ENCODE results near the gene TINAGL1. TPM values are rescaled to one million over a fixed set of nuclear protein-coding genes. Genes with fewer than 3 reads are reported as not detected.
A peak's percentile ranks its signal among the peaks of the same experiment; 100 is the strongest.

TINAGL1 gene
- total RNA-seq, 1 donor from 2014 or later: not detected

DNA sequence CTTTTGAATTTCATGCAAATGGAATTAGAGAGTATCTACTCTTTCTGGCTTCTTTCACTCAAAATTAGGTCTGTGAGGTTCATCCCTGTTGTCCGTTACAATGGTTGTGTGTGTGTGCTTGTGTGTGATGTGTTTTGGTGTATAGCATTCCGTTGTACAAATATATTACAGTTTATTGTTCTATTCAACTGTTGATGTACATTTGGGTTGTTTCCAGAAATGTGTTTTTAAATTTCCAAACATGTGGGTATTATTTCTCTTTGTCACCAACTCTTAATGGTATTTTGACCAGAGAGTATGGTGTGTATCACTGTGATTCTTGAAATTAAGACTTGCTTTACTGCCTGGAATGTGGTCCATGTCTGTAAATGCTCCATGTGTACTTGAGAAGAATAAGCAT, 24.3 kb downstream of the TINAGL1 start:
- H3K4me3 Mint-ChIP-seq: no peak overlapping the region
- no peak overlapping the region for H3K27ac Mint-ChIP-seq
- TF ChIP-seq, protein P1, sequence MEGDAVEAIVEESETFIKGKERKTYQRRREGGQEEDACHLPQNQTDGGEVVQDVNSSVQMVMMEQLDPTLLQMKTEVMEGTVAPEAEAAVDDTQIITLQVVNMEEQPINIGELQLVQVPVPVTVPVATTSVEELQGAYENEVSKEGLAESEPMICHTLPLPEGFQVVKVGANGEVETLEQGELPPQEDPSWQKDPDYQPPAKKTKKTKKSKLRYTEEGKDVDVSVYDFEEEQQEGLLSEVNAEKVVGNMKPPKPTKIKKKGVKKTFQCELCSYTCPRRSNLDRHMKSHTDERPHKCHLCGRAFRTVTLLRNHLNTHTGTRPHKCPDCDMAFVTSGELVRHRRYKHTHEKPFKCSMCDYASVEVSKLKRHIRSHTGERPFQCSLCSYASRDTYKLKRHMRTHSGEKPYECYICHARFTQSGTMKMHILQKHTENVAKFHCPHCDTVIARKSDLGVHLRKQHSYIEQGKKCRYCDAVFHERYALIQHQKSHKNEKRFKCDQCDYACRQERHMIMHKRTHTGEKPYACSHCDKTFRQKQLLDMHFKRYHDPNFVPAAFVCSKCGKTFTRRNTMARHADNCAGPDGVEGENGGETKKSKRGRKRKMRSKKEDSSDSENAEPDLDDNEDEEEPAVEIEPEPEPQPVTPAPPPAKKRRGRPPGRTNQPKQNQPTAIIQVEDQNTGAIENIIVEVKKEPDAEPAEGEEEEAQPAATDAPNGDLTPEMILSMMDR (IDR thresholded peaks at IDR 0.05): no peak
- intact Hi-C loops (cut with micrococcal nuclease): no loop called here
- ATAC-seq (ENCODE audit: low read depth) (no peak), DNase-seq (no peak)
- H3K9me3 Mint-ChIP-seq: no peaks in the 10 kb centered on the region
- no peaks in the 10 kb centered on the region for H3K27me3 Mint-ChIP-seq
- POLR2A ChIA-PET: no interaction called here
- CTCF ChIA-PET: no interaction called here
- no peaks in the 10 kb centered on the region for H3K36me3 Mint-ChIP-seq (ENCODE audit: low read depth)
- peaks cover 21% of the 10 kb centered on the region for H3K4me1 Mint-ChIP-seq

DNA sequence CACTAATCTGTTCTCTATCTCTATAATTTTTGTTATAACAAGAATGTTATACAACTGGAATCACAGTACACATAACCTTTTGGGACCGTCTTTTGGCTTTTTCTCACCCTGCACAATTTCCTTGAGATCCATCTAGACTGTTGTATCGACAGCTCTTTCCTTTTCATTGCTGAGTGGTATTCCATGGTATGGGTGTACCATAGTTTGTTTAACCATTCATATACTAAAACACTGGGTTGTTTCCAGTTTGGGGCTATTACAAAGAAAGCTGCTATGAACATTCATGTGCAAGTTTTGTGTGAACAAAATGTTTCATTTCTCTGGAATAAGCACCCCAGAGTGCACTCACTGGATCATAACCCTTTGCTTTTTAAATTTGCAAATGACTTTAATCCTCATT, 25.8 kb downstream of the TINAGL1 start:
- H3K4me3 Mint-ChIP-seq: no peak overlapping the region
- ChIA-PET POLR2A (no interaction called here), CTCF (interaction anchor here (1.4 kb wide), 1 partner anchor 11 kb away, joined by 4 read pairs; no protein-coding TSS in a partner anchor)
- intact Hi-C loops (cut with micrococcal nuclease): no loop called here
- H3K36me3 Mint-ChIP-seq (ENCODE audit: low read depth): no peaks in the 10 kb centered on the region
- H3K27me3 Mint-ChIP-seq: no peaks in the 10 kb centered on the region
- H3K9me3 Mint-ChIP-seq: peaks cover 7% of the 10 kb centered on the region
- ATAC-seq (ENCODE audit: low read depth) (no peak), DNase-seq (no peak)
- H3K27ac Mint-ChIP-seq: no peak overlapping the region
- TF ChIP-seq, protein P1 (IDR thresholded peaks at IDR 0.05): no peak
- peaks cover 23% of the 10 kb centered on the region for H3K4me1 Mint-ChIP-seq

DNA sequence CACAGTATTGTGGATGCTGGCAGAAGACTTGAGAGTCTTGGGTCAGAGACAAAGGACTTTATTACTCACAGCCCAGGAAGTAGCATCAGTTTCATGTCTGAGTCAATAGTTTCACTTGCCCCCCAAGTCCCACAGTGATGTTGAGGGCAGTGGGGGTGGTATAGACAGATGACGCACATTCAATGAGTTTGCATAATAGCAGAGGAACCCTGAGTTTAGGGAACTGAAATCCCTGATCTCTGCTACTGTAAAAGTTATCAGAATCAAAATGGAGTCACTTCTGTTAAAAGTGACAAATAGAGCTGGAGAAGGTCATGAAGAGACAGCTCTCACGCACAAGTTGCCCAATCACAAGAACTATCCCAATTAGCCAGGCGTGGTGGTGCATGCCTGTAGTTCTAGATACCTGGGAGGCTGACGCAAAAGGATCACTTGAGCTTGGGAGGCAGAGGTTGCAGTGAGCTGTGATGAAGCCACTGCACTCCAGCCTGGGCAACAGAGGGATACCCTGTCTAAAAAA, 29.7 kb downstream of the TINAGL1 start:
- Mint-ChIP-seq H3K27me3 (no peaks in the 10 kb centered on the region), H3K4me1 (peaks cover 19% of the 10 kb centered on the region), H3K9me3 (peaks cover 7% of the 10 kb centered on the region), H3K27ac (peak overlapping the region; percentile 86), H3K36me3 (ENCODE audit: low read depth) (no peaks in the 10 kb centered on the region), H3K4me3 (peak overlapping the region; percentile 28)
- intact Hi-C loops (cut with micrococcal nuclease): loop anchor here (2.0 kb wide), 2 partner anchors 17 to 39 kb away; partner anchors contain the start of gene PEF1
- ChIA-PET POLR2A (interaction anchor here (0.6 to 1.6 kb wide), 6 partner anchors 9 to 179 kb away, joined by 3 to 9 read pairs (median 3); partner anchors contain the start of gene PEF1), CTCF (interaction anchor here (1.0 to 1.4 kb wide), 4 partner anchors 11 to 183 kb away, joined by 4 to 5 read pairs (median 4); no protein-coding TSS in a partner anchor)
- ATAC-seq (ENCODE audit: low read depth): peak; percentile 97
- TF ChIP-seq, protein P1 (IDR thresholded peaks at IDR 0.05): no peak
- peak; percentile 26 for DNase-seq

DNA sequence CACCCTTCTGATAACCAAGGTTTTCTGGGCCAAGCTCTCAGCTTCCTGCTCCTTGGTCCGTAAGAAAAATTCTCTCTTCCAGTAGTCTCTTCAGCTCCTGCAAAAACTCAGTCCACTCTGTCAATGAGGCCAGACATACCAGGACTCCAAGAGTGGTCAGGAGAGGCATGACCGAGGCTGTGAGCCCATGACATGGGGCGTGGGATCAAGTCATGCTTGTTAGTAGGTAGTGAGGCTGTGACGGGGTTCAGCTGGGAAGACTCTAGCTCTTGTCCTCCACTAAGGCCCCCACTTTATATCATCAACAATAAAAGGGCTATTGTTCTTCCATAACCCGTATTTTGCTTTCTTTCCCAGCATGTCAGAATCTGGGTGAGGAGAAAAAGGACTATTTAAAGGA, 31.0 kb downstream of the TINAGL1 start:
- ATAC-seq (ENCODE audit: low read depth): no peak
- H3K27me3 Mint-ChIP-seq: no peaks in the 10 kb centered on the region
- CTCF ChIA-PET: interaction anchor here (1.2 kb wide), 1 partner anchor 10 kb away, joined by 5 read pairs; the partner anchor contains the start of gene HCRTR1
- H3K4me1 Mint-ChIP-seq: peaks cover 24% of the 10 kb centered on the region
- no peaks in the 10 kb centered on the region for H3K36me3 Mint-ChIP-seq (ENCODE audit: low read depth)
- TF ChIP-seq, protein P1 (IDR thresholded peaks at IDR 0.05): no peak
- POLR2A ChIA-PET: interaction anchor here (1.0 kb wide), 1 partner anchor 38 kb away, joined by 5 read pairs; the partner anchor contains the start of gene PEF1
- H3K27ac Mint-ChIP-seq: no peak overlapping the region
- peaks cover 7% of the 10 kb centered on the region for H3K9me3 Mint-ChIP-seq
- no peak overlapping the region for H3K4me3 Mint-ChIP-seq
- intact Hi-C loops (cut with micrococcal nuclease): loop anchor here (2.0 kb wide), 1 partner anchor 37 kb away; the partner anchor contains the start of gene PEF1
- DNase-seq: no peak

DNA sequence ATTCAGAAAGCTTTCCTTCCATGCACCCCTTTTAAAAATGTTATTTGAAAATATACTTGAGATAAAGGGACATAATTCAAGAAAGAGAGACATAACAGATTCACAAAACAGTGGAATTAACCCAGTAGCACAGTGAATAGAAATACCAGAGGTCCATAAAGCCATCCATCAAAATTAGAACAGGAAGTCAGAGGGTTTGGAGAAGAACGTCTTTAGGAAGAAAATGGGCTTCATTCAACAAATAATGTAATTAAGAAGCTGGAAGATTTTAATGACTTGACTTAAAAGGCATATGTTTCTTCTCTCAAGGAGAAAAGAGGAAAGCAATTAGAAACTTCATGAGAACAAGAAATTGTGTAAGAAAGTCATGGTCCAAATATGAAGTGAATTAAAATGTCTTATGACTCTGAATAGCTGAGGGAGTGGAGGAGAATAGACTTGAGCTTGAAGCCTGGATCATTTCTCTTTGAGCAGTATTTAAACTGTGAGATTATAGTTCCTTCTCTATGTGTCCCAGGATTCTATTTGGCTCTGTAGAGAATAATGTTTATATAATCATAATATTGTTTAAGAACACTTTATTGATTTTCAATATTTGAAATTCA, 33.3 kb downstream of the TINAGL1 start:
- Mint-ChIP-seq H3K4me1 (peaks cover 24% of the 10 kb centered on the region), H3K4me3 (no peak overlapping the region), H3K36me3 (ENCODE audit: low read depth) (no peaks in the 10 kb centered on the region), H3K27me3 (peaks cover 1% of the 10 kb centered on the region), H3K27ac (no peak overlapping the region), H3K9me3 (peaks cover 7% of the 10 kb centered on the region)
- ChIA-PET CTCF (interaction anchor here (0.9 to 2.0 kb wide), 2 partner anchors 9 to 10 kb away, joined by 3 to 6 read pairs; no protein-coding TSS in a partner anchor), POLR2A (interaction anchor here (0.6 kb wide), 1 partner anchor 511 kb away, joined by 5 read pairs; no protein-coding TSS in a partner anchor)
- intact Hi-C loops (cut with micrococcal nuclease): no loop called here
- ATAC-seq (ENCODE audit: low read depth): no peak
- no peak for DNase-seq
- TF ChIP-seq, protein P1 (IDR thresholded peaks at IDR 0.05): no peak

All from activated B cell treated with CpG ODN at 0.5 μM for 24 hours (primary cell).